Mucosa of rectum (tissue), 2 donors: ENCODE data around the gene PRKN.

Experiments
- H3K27ac ChIP-seq, 2 donors: one replicate each; pipeline ENCODE4 v1.7.0; 2013; ENCODE audit warnings: inconsistent platforms in 2 of 2, low read depth in 2 of 2, low read length in 2 of 2
- H3K27me3 ChIP-seq, 2 donors: one replicate each; pipeline ENCODE4 v1.7.0; 2013; ENCODE audit warnings: low read length in 2 of 2; ENCODE audit not compliant: control insufficient read depth in 2 of 2, insufficient read depth in 2 of 2
- H3K36me3 ChIP-seq, 2 donors: one replicate each; pipeline ENCODE4 v1.7.0; 2013; ENCODE audit warnings: low read length in 2 of 2; ENCODE audit not compliant: control insufficient read depth in 2 of 2, insufficient read depth in 2 of 2
- H3K4me1 ChIP-seq, 2 donors: one replicate each; pipeline ENCODE4 v1.7.0; 2013; ENCODE audit warnings: low read length in 2 of 2, mild to moderate bottlenecking in 1 of 2; ENCODE audit not compliant: control insufficient read depth in 2 of 2, insufficient read depth in 2 of 2
- H3K4me3 ChIP-seq, 2 donors: one replicate each; pipeline ENCODE4 v1.7.0; 2013; ENCODE audit warnings: low read length in 2 of 2
- H3K9ac ChIP-seq, 2 donors: one replicate each; pipeline ENCODE4 v1.7.0; 2013; ENCODE audit warnings: low read length in 2 of 2, low read depth in 1 of 2, mild to moderate bottlenecking in 1 of 2
- H3K9me3 ChIP-seq, 2 donors: one replicate each; pipeline ENCODE4 v1.7.0; 2013; ENCODE audit warnings: low read length in 2 of 2; ENCODE audit not compliant: control insufficient read depth in 2 of 2
- donor health status: healthy.
- donor health status: Normal muscosa, but diverticular disease.

The PRKN gene

GRCh38 chr6:161546632-161547031 is 1180.9 kb downstream of the PRKN start:
- no peaks in the 10 kb centered on the region for H3K36me3 ChIP-seq
- H3K9ac ChIP-seq: no peak overlapping the region
- H3K4me1 ChIP-seq: no peaks in the 10 kb centered on the region
- no peaks in the 10 kb centered on the region for H3K27me3 ChIP-seq
- no peaks in the 10 kb centered on the region for H3K9me3 ChIP-seq
- H3K27ac ChIP-seq: no peak overlapping the region
- H3K4me3 ChIP-seq: no peak overlapping the region

- no peaks in the 10 kb centered on the region for H3K36me3 ChIP-seq
- H3K27ac ChIP-seq: no peak overlapping the region
- H3K4me1 ChIP-seq: no peaks in the 10 kb centered on the region
- no peak overlapping the region for H3K9ac ChIP-seq
- no peaks in the 10 kb centered on the region for H3K27me3 ChIP-seq
- no peaks in the 10 kb centered on the region for H3K9me3 ChIP-seq
- no peak overlapping the region for H3K4me3 ChIP-seq
These were observed 1181.8 kb downstream of the PRKN start for GRCh38 chr6:161545741-161546140.

GRCh38 chr6:161544801-161545480 is 1182.6 kb downstream of the PRKN start:
- Histone ChIP-seq H3K4me1 (no peaks in the 10 kb centered on the region), H3K4me3 (no peak overlapping the region), H3K9me3 (no peaks in the 10 kb centered on the region), H3K9ac (no peak overlapping the region), H3K27me3 (no peaks in the 10 kb centered on the region), H3K36me3 (no peaks in the 10 kb centered on the region), H3K27ac (no peak overlapping the region)

GRCh38 chr6:161543684-161544309 is 1183.8 kb downstream of the PRKN start:
- Histone ChIP-seq H3K4me3 (no peak overlapping the region), H3K9me3 (no peaks in the 10 kb centered on the region), H3K27ac (no peak overlapping the region), H3K36me3 (no peaks in the 10 kb centered on the region), H3K4me1 (no peaks in the 10 kb centered on the region), H3K9ac (no peak overlapping the region), H3K27me3 (no peaks in the 10 kb centered on the region)

GRCh38 chr6:161542346-161542980 is 1185.1 kb downstream of the PRKN start:
- no peaks in the 10 kb centered on the region for H3K27me3 ChIP-seq
- H3K9ac ChIP-seq: no peak overlapping the region
- no peaks in the 10 kb centered on the region for H3K4me1 ChIP-seq
- H3K4me3 ChIP-seq: no peak overlapping the region
- H3K36me3 ChIP-seq: no peaks in the 10 kb centered on the region
- H3K27ac ChIP-seq: no peak overlapping the region
- no peaks in the 10 kb centered on the region for H3K9me3 ChIP-seq

GRCh38 chr6:161540532-161540931 is 1187.0 kb downstream of the PRKN start:
- Histone ChIP-seq H3K9me3 (no peaks in the 10 kb centered on the region), H3K27me3 (no peaks in the 10 kb centered on the region), H3K4me1 (no peaks in the 10 kb centered on the region), H3K36me3 (no peaks in the 10 kb centered on the region), H3K4me3 (no peak overlapping the region), H3K9ac (no peak overlapping the region), H3K27ac (no peak overlapping the region)

GRCh38 chr6:161536224-161536630 is 1191.3 kb downstream of the PRKN start:
- Histone ChIP-seq H3K4me3 (no peak overlapping the region), H3K9me3 (no peaks in the 10 kb centered on the region)

GRCh38 chr6:161534264-161534873 is 1193.2 kb downstream of the PRKN start:
- Histone ChIP-seq H3K4me1 (no peaks in the 10 kb centered on the region), H3K27ac (no peak overlapping the region), H3K9ac (no peak overlapping the region), H3K27me3 (no peaks in the 10 kb centered on the region), H3K9me3 (no peaks in the 10 kb centered on the region), H3K36me3 (no peaks in the 10 kb centered on the region), H3K4me3 (no peak overlapping the region)

More at GRCh38 chr6:161536224-161536630, 1191.3 kb downstream of the PRKN start:
- H3K27me3 ChIP-seq: no peaks in the 10 kb centered on the region
- H3K36me3 ChIP-seq: no peaks in the 10 kb centered on the region
- H3K4me1 ChIP-seq: no peaks in the 10 kb centered on the region
- H3K27ac ChIP-seq: no peak overlapping the region
- H3K9ac ChIP-seq: no peak overlapping the region

GRCh38 chr6:161533266-161533665 is 1194.3 kb downstream of the PRKN start:
- H3K36me3 ChIP-seq: no peaks in the 10 kb centered on the region
- H3K4me3 ChIP-seq: no peak overlapping the region
- no peaks in the 10 kb centered on the region for H3K4me1 ChIP-seq
- H3K9ac ChIP-seq: no peak overlapping the region
- no peaks in the 10 kb centered on the region for H3K9me3 ChIP-seq
- no peak overlapping the region for H3K27ac ChIP-seq
- no peaks in the 10 kb centered on the region for H3K27me3 ChIP-seq

GRCh38 chr6:161532536-161532935 is 1195.0 kb downstream of the PRKN start:
- Histone ChIP-seq H3K9ac (no peak overlapping the region), H3K9me3 (no peaks in the 10 kb centered on the region), H3K36me3 (no peaks in the 10 kb centered on the region), H3K4me3 (no peak overlapping the region), H3K4me1 (no peaks in the 10 kb centered on the region), H3K27ac (no peak overlapping the region), H3K27me3 (no peaks in the 10 kb centered on the region)
